HepG2 (cell line): ENCODE measurements around the gene BMI1. TPM values are rescaled to one million over a fixed set of nuclear protein-coding genes. Genes with fewer than 3 reads are reported as not detected.

Source experiments
- ASH2L ChIP-seq: fragments of 300-600, 200-600 bp; sonication (generic); IDR thresholded peaks from 2 replicates; pipeline ENCODE4 v1.7.0; 2017; ENCODE audit warnings: low read depth, mild to moderate bottlenecking, moderate library complexity, mixed read lengths, low read length; ENCODE audit not compliant: insufficient read length
- EP300 ChIP-seq, 3 experiments: sonication (generic) in 1 of 3; formaldehyde crosslinking in 1 of 3; IDR thresholded peaks; 2 replicates each; pipeline versions ENCODE4 v1.5.1 to v1.6.1; 2011 to 2020; ENCODE audit warnings: low read depth in 2 of 3, low read length in 2 of 3, borderline replicate concordance in 1 of 3, improper control_type of control experiment in 1 of 3, mild to moderate bottlenecking in 1 of 3, missing genetic modification reagents in 1 of 3, moderate library complexity in 1 of 3
- KLF11 ChIP-seq: IDR thresholded peaks from 2 replicates; pipeline ENCODE4 v1.6.1; 2016; ENCODE audit warnings: missing compliant biosample characterization
- NFKB2 ChIP-seq: sonication (generic); formaldehyde crosslinking; IDR thresholded peaks from 2 replicates; pipeline ENCODE4 v1.4.0; 2020; ENCODE audit warnings: missing genetic modification reagents, borderline replicate concordance
- NR2F1 ChIP-seq, 2 experiments: fragments of 450-650 bp in 1 of 2; formaldehyde crosslinking in 1 of 2; IDR thresholded peaks; 2 replicates each; pipeline versions ENCODE4 v1.5.0 to v1.6.1; 2016 to 2020; ENCODE audit warnings: mild to moderate bottlenecking in 1 of 2, missing compliant biosample characterization in 1 of 2, missing genetic modification reagents in 1 of 2, moderate library complexity in 1 of 2
- SIN3B ChIP-seq: fragments of 150-350 bp; IDR thresholded peaks from 2 replicates; pipeline ENCODE4 v1.6.1; 2014; ENCODE audit warnings: low read length
- SIX4 ChIP-seq: sonication (generic); formaldehyde crosslinking; IDR thresholded peaks from 2 replicates; pipeline ENCODE4 v1.4.0; 2020; ENCODE audit warnings: missing genetic modification reagents
- SOX13 ChIP-seq, 3 experiments: fragments of 450-650 bp in 1 of 3; sonication (generic) in 1 of 3; formaldehyde crosslinking in 1 of 3; IDR thresholded peaks in 2 of 3; conservative IDR thresholded peaks in 1 of 3; 2 replicates each; pipeline versions ENCODE4 v1.5.0 to v1.6.1; 2016 to 2020; ENCODE audit warnings: antibody characterized with exemption in 1 of 3, mild to moderate bottlenecking in 1 of 3, missing compliant biosample characterization in 1 of 3, missing genetic modification reagents in 1 of 3, moderate library complexity in 1 of 3
- ZBTB7A ChIP-seq: sonication (generic); formaldehyde crosslinking; IDR thresholded peaks from 2 replicates; pipeline ENCODE4 v1.8.0; 2022; ENCODE audit warnings: mild to moderate bottlenecking, missing genetic modification reagents
- ZFX ChIP-seq: sonication (generic); formaldehyde crosslinking; IDR thresholded peaks from 2 replicates; pipeline ENCODE4 v1.4.0; 2020; ENCODE audit warnings: mild to moderate bottlenecking, low read depth, missing genetic modification reagents, moderate library complexity
- ZMAT5 ChIP-seq: sonication (generic); formaldehyde crosslinking; IDR thresholded peaks from 2 replicates; pipeline ENCODE4 v1.5.0; 2020; ENCODE audit warnings: mild to moderate bottlenecking, low read depth, missing genetic modification reagents, borderline replicate concordance
- ZNF12 ChIP-seq: sonication (generic); formaldehyde crosslinking; IDR thresholded peaks from 2 replicates; pipeline ENCODE4 v1.5.0; 2020; ENCODE audit warnings: missing genetic modification reagents
- ZNF33B ChIP-seq: sonication (generic); formaldehyde crosslinking; IDR thresholded peaks from 2 replicates; pipeline ENCODE4 v1.5.1; 2020; ENCODE audit warnings: mild to moderate bottlenecking, missing genetic modification reagents
- ZNF350 ChIP-seq: sonication (generic); formaldehyde crosslinking; IDR thresholded peaks from 2 replicates; pipeline ENCODE4 v1.4.0; 2020; ENCODE audit warnings: mild to moderate bottlenecking, low read depth, missing genetic modification reagents, borderline replicate concordance
- ZNF547 ChIP-seq: sonication (generic); formaldehyde crosslinking; IDR thresholded peaks from 2 replicates; pipeline ENCODE4 v1.5.1; 2020; ENCODE audit warnings: mild to moderate bottlenecking, missing genetic modification reagents
- ZNF552 ChIP-seq: sonication (generic); formaldehyde crosslinking; IDR thresholded peaks from 2 replicates; pipeline ENCODE4 v1.9.0; 2022; ENCODE audit warnings: missing genetic modification reagents, mild to moderate bottlenecking, borderline replicate concordance
- ZNF646 ChIP-seq: sonication (generic); formaldehyde crosslinking; IDR thresholded peaks from 2 replicates; pipeline ENCODE4 v1.9.0; 2021; ENCODE audit warnings: mild to moderate bottlenecking, missing genetic modification reagents
- ZNF782 ChIP-seq: sonication (generic); formaldehyde crosslinking; IDR thresholded peaks from 2 replicates; pipeline ENCODE4 v1.4.0; 2020; ENCODE audit warnings: missing genetic modification reagents, mild to moderate bottlenecking, borderline replicate concordance
- ZSCAN25 ChIP-seq: sonication (generic); formaldehyde crosslinking; IDR thresholded peaks from 2 replicates; pipeline ENCODE4 v1.8.0; 2022; ENCODE audit warnings: mild to moderate bottlenecking, missing genetic modification reagents
- polyA plus RNA-seq, 8 experiments: library from polyadenylated mRNA; depleted of rRNA in 3 of 8; stranded (reverse) in 7 of 8; unstranded in 1 of 8; fragments of >200 nt; fragmentation: Illumina TruSeq in 4 of 8; extraction: Trizol in 4 of 8; gene quantifications; 2 replicates each; pipeline versions ENCODE4 v1.2.1 to v1.2.3, GENCODE V29; 2011 to 2016; ENCODE audit warnings: low read depth in 4 of 8, missing spikeins in 1 of 8, mixed read lengths in 1 of 8; ENCODE audit not compliant: insufficient read depth in 1 of 8
- total RNA-seq, 5 experiments: library from RNA; depleted of rRNA; stranded (reverse); fragments of >200 nt; fragmentation: Illumina TruSeq; extraction: Trizol; gene quantifications; 2 replicates each; pipeline ENCODE4 v1.2.3, GENCODE V29; 2016; ENCODE audit warnings: low read depth in 1 of 5
- TF ChIP-seq, protein P1 (sequence below): IDR thresholded peaks from 2 replicates; pipeline ENCODE4 v1.6.1; 2018; ENCODE audit warnings: missing genetic modification reagents

Gene BMI1
- total and polyA plus RNA-seq, 2 of the 13 experiments (the other 11 are each of a cell fraction or from before 2014, with no cell fraction given) = 30.5 to 44.0 TPM

- peak; percentile 8; the same call in 1 of the 2 replicates for TF ChIP-seq SOX13 (IDR thresholded peaks at IDR 0.05)
- no peak for TF ChIP-seq SOX13 (CRISPR knock-in tag; conservative IDR thresholded peaks at IDR 0.05 in 1 of 2, IDR thresholded peaks at IDR 0.05 in 1 of 2)
- TF ChIP-seq ZNF547 (CRISPR knock-in tag) = peak; percentile 23; the same call in 1 of the 2 replicates
- no peak for TF ChIP-seq ZNF552 (CRISPR knock-in tag)
- TF ChIP-seq ZNF782 (CRISPR knock-in tag) = no peak
- 0 out of 2 replicates have a peak, but pooled peaks have one; percentile 6 for TF ChIP-seq ZNF12 (CRISPR knock-in tag)
- TF ChIP-seq KLF11 (CRISPR knock-in tag) = no peak
- TF ChIP-seq EP300 (IDR thresholded peaks at IDR 0.05; ENCODE audit: low read depth in 2 of 2, low read length in 2 of 2) = no peak
- TF ChIP-seq EP300 (CRISPR knock-in tag; IDR thresholded peaks at IDR 0.05; ENCODE audit: borderline replicate concordance) = no peak
- peak; percentile 58; the same call in 1 of the 2 replicates for TF ChIP-seq ZNF33B
- 0 out of 2 replicates have a peak, but pooled peaks have one; percentile 1 for TF ChIP-seq ZSCAN25
- TF ChIP-seq NR2F1 (CRISPR knock-in tag; IDR thresholded peaks at IDR 0.05) = no peak
- no peak for TF ChIP-seq ZMAT5 (CRISPR knock-in tag)
- TF ChIP-seq ZNF646 (CRISPR knock-in tag) = no peak
- TF ChIP-seq SIX4 (CRISPR knock-in tag) = 0 out of 2 replicates have a peak, but pooled peaks have one; percentile 6
- no peak for TF ChIP-seq ZNF350 (CRISPR knock-in tag)
- TF ChIP-seq SIN3B = no peak
- TF ChIP-seq NFKB2 = no peak
- TF ChIP-seq, protein P1, sequence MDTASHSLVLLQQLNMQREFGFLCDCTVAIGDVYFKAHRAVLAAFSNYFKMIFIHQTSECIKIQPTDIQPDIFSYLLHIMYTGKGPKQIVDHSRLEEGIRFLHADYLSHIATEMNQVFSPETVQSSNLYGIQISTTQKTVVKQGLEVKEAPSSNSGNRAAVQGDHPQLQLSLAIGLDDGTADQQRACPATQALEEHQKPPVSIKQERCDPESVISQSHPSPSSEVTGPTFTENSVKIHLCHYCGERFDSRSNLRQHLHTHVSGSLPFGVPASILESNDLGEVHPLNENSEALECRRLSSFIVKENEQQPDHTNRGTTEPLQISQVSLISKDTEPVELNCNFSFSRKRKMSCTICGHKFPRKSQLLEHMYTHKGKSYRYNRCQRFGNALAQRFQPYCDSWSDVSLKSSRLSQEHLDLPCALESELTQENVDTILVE (CRISPR knock-in tag) = 0 out of 2 replicates have a peak, but pooled peaks have one; percentile 6
- peak; percentile 47 for TF ChIP-seq ASH2L
- TF ChIP-seq ZFX = peak; percentile 61; the same call in 1 of the 2 replicates
- TF ChIP-seq ZBTB7A = 0 out of 2 replicates have a peak, but pooled peaks have one; percentile 20
These were observed 5.2 kb upstream of the BMI1 start (continued) for GRCh38 chr10:22315455-22316285.
